Stimulated activated naive CD8-positive, alpha-beta T cell treated with anti-CD3 and anti-CD28 coated beads, Interleukin-15, Interleukin-2, amounts not matched to agents 100 ng/mL and 50 ng/mL, for 24 hours (primary cell): ENCODE measurements around the gene TAF6L.
A peak's percentile ranks its signal among the peaks of the same experiment; 100 is the strongest.
"Not testable (repeated sequence)": the region's sequence is repeated elsewhere in the genome, so short reads cannot be mapped to it uniquely, and the experiment has no call there.

Source experiments
- H3K27ac Mint-ChIP-seq: one replicate; pipeline ENCODE4 v1.8.0; 2021; ENCODE audit warnings: mild to moderate bottlenecking, mixed read lengths
- H3K27me3 Mint-ChIP-seq: one replicate; pipeline ENCODE4 v1.8.0; 2021; ENCODE audit warnings: mixed read lengths
- H3K36me3 Mint-ChIP-seq: one replicate; pipeline ENCODE4 v1.8.0; 2021; ENCODE audit warnings: low read depth, mixed read lengths
- H3K4me1 Mint-ChIP-seq: one replicate; pipeline ENCODE4 v1.8.0; 2021; ENCODE audit warnings: low read depth, mixed read lengths
- H3K4me3 Mint-ChIP-seq: one replicate; pipeline ENCODE4 v1.8.0; 2021; ENCODE audit warnings: mild to moderate bottlenecking, mixed read lengths
- H3K9me3 Mint-ChIP-seq: one replicate; pipeline ENCODE4 v1.8.0; 2021; ENCODE audit warnings: mixed read lengths

Gene TAF6L, protein sequence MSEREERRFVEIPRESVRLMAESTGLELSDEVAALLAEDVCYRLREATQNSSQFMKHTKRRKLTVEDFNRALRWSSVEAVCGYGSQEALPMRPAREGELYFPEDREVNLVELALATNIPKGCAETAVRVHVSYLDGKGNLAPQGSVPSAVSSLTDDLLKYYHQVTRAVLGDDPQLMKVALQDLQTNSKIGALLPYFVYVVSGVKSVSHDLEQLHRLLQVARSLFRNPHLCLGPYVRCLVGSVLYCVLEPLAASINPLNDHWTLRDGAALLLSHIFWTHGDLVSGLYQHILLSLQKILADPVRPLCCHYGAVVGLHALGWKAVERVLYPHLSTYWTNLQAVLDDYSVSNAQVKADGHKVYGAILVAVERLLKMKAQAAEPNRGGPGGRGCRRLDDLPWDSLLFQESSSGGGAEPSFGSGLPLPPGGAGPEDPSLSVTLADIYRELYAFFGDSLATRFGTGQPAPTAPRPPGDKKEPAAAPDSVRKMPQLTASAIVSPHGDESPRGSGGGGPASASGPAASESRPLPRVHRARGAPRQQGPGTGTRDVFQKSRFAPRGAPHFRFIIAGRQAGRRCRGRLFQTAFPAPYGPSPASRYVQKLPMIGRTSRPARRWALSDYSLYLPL

DNA sequence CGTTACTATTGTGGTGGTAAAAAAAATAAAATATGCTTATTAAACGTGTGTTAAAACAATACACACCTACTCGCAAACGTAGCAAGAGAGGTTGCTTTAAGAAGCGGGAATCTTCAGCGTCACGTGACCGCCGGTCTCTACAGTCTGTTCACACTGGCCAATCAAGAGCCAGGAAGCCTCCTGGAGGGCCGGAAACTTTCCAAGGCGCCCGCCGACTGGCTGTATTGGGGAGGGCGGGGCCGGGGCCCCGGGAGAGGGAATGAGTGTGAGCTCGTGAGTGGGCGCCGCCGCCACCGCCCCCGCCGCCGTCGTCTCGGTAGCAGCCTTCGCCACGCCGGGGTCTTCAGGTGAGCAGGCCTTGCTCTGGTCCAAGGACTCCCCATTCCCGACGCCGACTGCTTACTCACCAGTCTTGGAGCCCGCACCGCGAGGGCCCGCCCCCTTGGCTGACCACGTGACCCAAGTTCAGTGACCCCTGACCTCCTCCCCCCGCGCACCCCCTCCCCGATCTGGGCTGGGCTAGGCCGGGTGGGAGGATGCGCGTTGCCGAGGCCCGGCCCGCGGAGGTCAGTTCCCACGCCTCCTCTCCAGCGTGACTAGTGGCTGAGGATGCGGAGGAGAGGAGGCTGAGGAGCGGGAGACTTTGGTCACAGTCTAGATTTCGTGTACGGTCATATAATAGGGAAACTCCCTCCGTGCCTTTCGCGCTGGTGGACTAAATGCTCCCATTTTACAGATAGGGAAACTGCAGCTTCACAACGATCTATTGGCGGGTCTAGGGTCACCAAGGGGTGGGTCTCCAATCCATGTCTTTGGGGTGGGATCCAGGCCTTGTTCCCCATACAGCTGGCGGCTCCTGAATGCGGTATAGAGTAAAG, at the start of gene TAF6L:
TAF6L (plus strand) TSS at position 253 of the 878 bp plus-strand sequence. CDS start 4,388 bp downstream, outside the sequence.
- Mint-ChIP-seq H3K27me3 (no peaks in the 10 kb centered on the region), H3K36me3 (peaks cover 13% of the 10 kb centered on the region), H3K4me3 (peak within 1 kb of the TSS; percentile 88), H3K9me3 (no peaks in the 10 kb centered on the region), H3K27ac (peak within 1 kb of the TSS; percentile 94), H3K4me1 (peaks cover 28% of the 10 kb centered on the region)

DNA sequence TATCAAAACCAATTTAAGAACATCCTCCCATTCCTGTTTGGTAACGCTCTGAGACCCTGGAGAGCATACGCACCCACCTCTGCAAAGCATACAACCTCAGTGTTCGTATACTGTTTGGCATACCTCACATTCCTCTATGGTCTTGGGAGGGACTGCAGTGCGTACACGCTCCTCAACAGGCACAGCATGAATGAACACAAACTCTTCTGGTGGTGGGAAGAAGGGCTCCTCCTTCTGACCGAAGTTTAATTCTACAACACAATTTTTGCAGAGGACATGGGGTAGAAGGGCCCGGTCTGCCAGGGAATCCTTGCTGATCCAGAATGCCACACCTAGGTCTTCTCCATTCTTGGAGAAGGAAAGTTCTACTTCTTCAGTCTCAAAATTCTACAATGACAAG, 49.2 kb upstream of the TAF6L start:
- H3K27ac Mint-ChIP-seq: peak overlapping the region; percentile 66
- peaks cover 53% of the 10 kb centered on the region for H3K4me1 Mint-ChIP-seq
- no peaks in the 10 kb centered on the region for H3K27me3 Mint-ChIP-seq
- no peaks in the 10 kb centered on the region for H3K9me3 Mint-ChIP-seq
- H3K4me3 Mint-ChIP-seq: no peak overlapping the region
- H3K36me3 Mint-ChIP-seq: peaks cover 83% of the 10 kb centered on the region

DNA sequence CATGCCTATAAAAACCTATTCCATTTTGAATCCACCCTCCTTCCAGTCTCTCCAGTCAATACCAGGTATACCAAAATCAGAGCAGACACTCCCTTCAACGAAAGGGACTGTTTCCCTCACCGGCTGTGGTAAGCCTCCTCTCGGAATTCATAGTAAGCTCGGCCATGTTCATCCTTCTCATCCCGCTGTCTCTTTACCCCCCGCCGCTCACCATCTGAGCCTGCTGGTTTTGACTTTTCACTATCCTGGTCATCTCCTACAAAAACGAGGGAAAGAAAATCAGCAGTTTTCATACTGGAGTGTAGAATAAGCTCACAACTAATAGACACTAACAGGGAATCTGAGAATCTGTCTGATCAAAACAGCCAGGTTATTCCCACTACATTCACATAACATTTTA, 47.0 kb upstream of the TAF6L start:
- Mint-ChIP-seq H3K27me3 (no peaks in the 10 kb centered on the region), H3K4me1 (peaks cover 62% of the 10 kb centered on the region), H3K4me3 (peak overlapping the region; percentile 95), H3K9me3 (no peaks in the 10 kb centered on the region), H3K27ac (peak overlapping the region; percentile 67), H3K36me3 (peaks cover 70% of the 10 kb centered on the region)

DNA sequence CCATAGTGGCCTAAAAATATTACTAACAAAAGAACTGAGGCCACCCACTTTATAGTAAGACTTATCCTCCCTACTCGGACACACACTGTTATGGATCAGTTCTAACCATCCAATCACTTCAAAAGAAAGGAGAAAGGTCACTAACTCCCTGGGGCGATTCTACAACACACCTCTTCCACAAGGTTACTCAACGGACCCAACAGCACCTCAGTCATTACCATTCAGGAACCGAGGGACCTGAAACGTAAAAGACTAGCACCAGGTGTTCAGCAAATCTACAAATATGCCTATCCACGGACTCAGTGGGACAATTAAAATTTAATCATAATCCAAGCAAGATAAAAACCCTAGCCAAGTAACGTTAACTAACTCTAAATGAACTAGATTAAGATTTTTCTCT, 45.5 kb upstream of the TAF6L start:
- H3K4me1 Mint-ChIP-seq: peaks cover 61% of the 10 kb centered on the region
- peaks cover 59% of the 10 kb centered on the region for H3K36me3 Mint-ChIP-seq
- peak overlapping the region; percentile 95 for H3K4me3 Mint-ChIP-seq
- peak overlapping the region; percentile 99 for H3K27ac Mint-ChIP-seq
- no peaks in the 10 kb centered on the region for H3K9me3 Mint-ChIP-seq
- H3K27me3 Mint-ChIP-seq: no peaks in the 10 kb centered on the region

DNA sequence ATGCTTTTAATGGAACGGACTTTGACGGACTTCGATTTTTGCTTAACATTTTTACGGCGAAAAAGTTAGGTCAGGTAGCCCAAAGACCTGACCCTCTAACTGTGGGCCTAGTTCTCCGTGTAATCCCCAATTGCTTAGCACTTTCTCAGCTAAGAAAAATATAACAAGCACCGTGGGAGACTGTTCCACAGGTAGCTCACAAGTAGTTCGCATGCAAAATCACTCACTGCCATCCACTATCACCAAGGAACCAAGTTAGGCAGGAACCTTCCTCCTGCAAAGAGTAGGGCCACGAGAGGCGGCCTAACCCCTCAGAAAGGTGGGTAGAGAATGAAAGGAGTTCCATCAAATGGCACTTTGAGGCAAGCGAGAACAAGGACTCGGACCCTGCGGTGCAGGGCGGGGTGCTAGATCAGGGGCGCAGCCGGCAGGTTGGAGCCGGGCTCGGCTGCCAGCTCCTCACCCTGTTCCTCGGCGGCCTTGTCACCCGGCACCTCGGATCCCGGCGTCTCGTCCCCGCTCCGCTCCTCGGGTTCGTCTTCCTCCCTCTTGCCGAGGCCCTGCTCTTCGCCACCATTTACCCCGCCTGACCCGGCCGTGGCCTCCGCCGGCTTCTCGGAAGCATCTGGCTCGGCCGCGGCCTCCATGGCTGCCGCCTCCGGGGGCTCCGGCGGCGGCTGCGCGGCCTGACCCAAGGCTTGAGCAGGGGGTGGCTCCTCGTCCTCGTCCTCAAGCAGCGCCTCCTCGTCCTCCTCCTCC, 44.9 kb upstream of the TAF6L start:
- Mint-ChIP-seq H3K9me3 (no peaks in the 10 kb centered on the region), H3K27ac (peak overlapping the region; percentile 99), H3K36me3 (peaks cover 56% of the 10 kb centered on the region), H3K4me1 (peaks cover 66% of the 10 kb centered on the region), H3K27me3 (no peaks in the 10 kb centered on the region), H3K4me3 (peak overlapping the region; percentile 95)

DNA sequence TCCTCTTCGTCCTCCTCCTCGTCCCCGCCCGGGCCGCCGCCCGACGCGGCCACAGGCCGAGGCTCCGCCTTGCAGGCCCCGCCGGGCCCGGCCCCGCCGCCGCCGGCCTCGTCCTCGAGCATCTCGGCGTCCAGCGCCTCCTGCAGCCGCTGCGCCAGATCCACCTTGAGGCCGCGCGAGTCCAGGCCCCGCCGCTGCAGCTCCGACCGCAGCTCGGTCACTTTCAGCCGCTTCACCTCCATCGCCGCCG, 44.4 kb upstream of the TAF6L start:
- peak overlapping the region; percentile 99 for H3K27ac Mint-ChIP-seq
- peaks cover 69% of the 10 kb centered on the region for H3K4me1 Mint-ChIP-seq
- H3K36me3 Mint-ChIP-seq: peaks cover 51% of the 10 kb centered on the region

DNA sequence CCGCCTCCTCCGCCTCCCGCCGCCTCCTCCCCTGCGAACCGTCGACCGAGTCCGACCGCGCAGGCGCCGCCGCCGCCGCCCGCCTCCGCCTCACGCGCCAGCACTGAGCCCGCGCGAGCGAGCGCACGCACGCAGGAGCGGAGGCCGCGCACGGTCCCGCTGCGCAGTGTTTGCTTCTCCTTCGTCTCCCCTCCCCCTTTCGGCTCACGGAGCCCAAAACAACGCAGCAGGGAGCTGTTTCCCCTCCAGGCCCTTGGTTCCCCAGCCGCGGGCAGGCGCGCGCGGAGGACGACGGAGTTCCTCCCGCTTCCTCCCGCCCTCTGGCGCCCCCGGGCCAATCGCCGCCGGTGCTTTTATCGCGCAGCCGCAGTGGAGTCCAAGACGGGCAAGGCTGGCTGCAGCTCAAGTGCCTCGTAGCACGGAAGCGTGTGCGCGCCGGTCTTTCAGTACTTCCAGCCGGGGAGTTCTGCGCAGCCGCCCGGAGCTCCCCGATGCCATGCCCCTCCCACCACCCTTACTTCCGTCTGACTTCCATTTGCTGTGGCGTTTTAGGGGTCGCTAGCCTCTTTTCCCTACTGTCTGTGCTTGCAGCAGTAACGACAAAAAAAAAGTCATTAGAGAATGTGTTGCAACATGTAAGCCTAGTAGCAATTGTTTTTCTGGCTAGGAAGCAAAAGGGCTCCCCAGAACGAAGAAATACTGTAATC, 43.9 kb upstream of the TAF6L start, which contains the start of gene HNRNPUL2:
HNRNPUL2 (minus strand) TSS at position 293 of the 707 bp plus-strand sequence. CDS start 301 bp downstream, outside the sequence.
- Mint-ChIP-seq H3K27ac (peak within 1 kb of the TSS; percentile 99), H3K4me3 (peak within 1 kb of the TSS; percentile 95), H3K27me3 (no peaks in the 10 kb centered on the region), H3K9me3 (no peaks in the 10 kb centered on the region), H3K4me1 (peaks cover 65% of the 10 kb centered on the region), H3K36me3 (peaks cover 46% of the 10 kb centered on the region)

More for the DNA sequence above, 44.4 kb upstream of the TAF6L start:
- peak overlapping the region; percentile 95 for H3K4me3 Mint-ChIP-seq
- no peaks in the 10 kb centered on the region for H3K27me3 Mint-ChIP-seq
- no peaks in the 10 kb centered on the region for H3K9me3 Mint-ChIP-seq

DNA sequence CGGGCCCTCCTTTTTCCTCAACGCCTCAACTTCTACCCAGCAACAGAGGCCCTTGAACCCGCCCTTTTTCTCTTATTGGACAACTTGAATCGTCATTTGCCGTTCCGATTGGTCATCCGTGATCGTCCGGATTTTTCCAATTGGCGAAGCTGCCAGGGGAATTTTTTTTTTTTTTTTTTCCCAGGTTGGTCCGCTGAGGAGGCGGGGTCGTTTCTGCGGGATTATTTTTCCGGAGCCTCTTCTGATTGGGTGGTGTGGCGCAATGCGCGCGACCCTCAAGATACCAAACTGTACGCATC, 43.4 kb upstream of the TAF6L start:
- H3K4me1 Mint-ChIP-seq: peaks cover 62% of the 10 kb centered on the region

DNA sequence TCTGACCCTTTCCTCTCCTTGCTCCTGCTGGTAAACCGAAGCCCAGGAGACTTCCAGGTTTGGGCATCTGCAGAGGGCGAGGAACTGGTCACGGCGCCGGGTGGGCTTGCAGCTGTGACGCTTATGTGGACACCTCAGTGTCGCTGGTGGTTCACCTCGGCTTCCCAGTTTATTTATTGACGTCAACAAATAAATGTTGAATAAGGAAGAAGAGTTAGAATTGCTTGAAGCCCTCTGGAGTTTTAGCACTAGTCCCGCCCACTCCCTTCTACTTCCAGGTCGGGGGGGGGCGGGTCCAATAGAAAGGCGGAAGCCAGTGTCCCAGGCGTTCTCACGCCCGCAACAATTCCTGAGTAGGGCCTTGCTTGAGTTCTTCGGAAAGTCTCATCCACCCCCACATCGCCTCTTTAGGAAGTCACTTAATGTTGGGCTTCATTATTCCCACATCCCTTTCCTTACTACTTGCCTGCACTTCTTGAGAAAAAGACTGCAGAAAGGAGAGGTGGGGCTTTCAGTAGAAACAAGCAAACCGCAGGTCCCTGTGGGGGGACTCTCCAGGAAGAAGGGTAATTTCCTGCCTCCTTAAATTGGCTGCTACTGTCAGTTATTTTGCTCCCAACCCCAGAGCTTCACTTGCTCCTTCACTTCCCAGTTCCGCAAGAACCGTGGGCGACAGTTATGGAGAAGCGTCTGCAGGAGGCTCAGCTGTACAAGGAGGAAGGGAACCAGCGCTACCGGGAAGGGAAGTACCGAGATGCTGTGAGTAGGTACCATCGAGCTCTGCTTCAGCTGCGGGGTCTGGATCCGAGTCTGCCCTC, 42.8 kb upstream of the TAF6L start, which contains the start of gene TTC9C:
TTC9C (plus strand) TSS at position 316 of the 818 bp plus-strand sequence; CDS start at position 679, 363 bp downstream.
- H3K4me1 Mint-ChIP-seq: peaks cover 63% of the 10 kb centered on the region
- H3K9me3 Mint-ChIP-seq: no peaks in the 10 kb centered on the region
- H3K36me3 Mint-ChIP-seq: peaks cover 41% of the 10 kb centered on the region
- H3K4me3 Mint-ChIP-seq: peak within 1 kb of the TSS; percentile 95
- H3K27ac Mint-ChIP-seq: peak within 1 kb of the TSS; percentile 99
- no peaks in the 10 kb centered on the region for H3K27me3 Mint-ChIP-seq

More for the DNA sequence above, 43.4 kb upstream of the TAF6L start:
- Mint-ChIP-seq H3K9me3 (no peaks in the 10 kb centered on the region), H3K27ac (peak overlapping the region; percentile 99), H3K36me3 (peaks cover 41% of the 10 kb centered on the region), H3K27me3 (no peaks in the 10 kb centered on the region), H3K4me3 (peak overlapping the region; percentile 95)

DNA sequence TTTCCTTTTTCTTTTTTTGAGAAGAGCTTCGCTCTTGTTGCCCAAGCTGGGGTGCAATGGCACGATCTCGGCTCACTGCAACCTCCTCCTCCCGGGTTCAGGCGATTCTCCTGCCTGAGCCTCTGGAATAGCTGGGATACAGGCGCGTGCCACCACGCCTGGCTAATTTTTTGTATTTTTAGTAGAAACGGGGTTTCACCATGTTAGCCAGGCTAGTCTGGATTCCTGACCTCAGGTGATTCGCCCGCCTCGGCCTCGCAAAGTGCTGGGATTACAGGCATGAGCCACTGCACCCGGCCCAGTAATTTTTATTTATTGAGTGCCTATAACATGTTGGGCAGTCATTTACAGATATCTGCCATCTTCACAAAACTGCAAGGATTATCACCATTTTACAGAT, 41.1 kb upstream of the TAF6L start:
- not testable (repeated sequence) for H3K9me3 Mint-ChIP-seq, H3K27me3 Mint-ChIP-seq, H3K27ac Mint-ChIP-seq
- H3K4me3 Mint-ChIP-seq: peak overlapping the region; percentile 95
- peaks cover 30% of the 10 kb centered on the region for H3K36me3 Mint-ChIP-seq
- peaks cover 46% of the 10 kb centered on the region for H3K4me1 Mint-ChIP-seq

DNA sequence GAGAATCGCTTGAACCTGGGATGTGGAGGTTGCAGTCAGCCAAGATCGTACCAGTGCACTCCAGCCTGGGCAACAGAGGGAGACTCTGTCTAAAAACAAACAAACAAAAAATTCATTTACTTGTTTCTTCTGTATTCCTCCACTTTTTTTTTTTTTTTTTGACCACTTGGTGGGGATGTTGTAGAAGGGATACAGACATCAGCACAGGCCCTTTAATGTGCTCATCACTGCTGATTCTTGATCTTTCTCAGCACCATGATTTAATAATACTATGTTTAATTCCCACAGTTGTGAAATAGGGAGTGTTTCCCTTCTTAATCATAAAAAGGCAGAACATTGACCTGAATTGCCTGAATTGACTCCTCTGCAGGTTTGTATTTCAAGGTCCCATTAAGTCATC, 38.4 kb upstream of the TAF6L start:
- peaks cover 28% of the 10 kb centered on the region for H3K4me1 Mint-ChIP-seq
- no peak overlapping the region for H3K27ac Mint-ChIP-seq
- peaks cover 33% of the 10 kb centered on the region for H3K36me3 Mint-ChIP-seq
- H3K4me3 Mint-ChIP-seq: no peak overlapping the region
- no peaks in the 10 kb centered on the region for H3K27me3 Mint-ChIP-seq
- no peaks in the 10 kb centered on the region for H3K9me3 Mint-ChIP-seq

DNA sequence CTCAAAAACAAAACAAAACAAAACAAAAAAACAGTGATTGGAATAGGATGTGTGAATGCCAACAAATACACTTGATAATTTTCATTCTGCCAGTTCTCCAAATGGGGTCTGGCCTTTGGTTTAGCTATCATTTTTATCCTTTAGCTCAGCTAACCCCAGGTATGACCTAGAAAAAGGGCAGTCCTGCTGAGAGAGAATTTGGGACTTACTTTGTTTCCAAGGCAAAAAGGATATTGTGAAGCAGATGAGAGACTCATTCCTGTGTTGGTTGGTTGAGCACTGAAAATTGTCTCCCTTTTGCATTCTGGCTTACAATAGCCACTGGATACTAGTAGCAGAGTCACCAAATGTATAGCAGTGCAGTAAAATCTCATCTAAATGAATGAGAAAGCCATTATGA, 34.0 kb upstream of the TAF6L start:
- Mint-ChIP-seq H3K27me3 (no peaks in the 10 kb centered on the region), H3K27ac (no peak overlapping the region), H3K9me3 (no peaks in the 10 kb centered on the region), H3K4me1 (peaks cover 7% of the 10 kb centered on the region), H3K4me3 (no peak overlapping the region), H3K36me3 (peaks cover 41% of the 10 kb centered on the region)

DNA sequence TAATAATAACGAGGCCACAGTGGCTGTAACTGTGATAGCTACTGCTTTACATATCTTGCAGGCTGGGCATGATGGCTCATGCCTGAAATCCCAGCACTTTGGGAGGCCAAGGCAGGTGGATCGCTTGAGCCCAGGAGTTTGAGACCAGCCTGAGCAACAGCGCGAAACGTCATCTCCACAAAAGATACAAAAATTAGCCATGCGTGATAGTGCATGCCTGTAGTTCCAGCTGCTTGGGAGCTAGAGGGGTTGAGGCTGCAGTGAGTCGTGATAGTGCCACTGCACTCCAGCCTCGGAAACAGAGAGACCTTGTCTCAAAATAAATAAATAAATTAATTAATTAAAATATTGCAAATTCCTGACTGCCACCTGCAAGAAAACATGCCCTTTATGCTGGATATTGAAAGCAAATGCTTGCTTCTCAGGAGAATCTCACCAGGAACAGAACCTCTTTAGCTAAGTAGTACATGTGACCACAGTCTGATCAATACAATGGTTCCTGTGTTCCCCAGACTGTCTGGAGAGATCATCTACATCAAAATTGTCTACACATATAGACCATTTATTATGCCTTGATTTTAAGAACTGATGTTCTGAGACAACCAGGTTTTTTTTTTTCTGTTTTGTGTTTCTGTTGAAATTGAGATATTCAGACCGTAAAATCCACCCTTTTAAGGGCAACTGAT, 23.6 kb upstream of the TAF6L start:
- H3K4me1 Mint-ChIP-seq: peaks cover 16% of the 10 kb centered on the region
- H3K4me3 Mint-ChIP-seq: no peak overlapping the region
- no peak overlapping the region for H3K27ac Mint-ChIP-seq
- no peaks in the 10 kb centered on the region for H3K27me3 Mint-ChIP-seq
- peaks cover 5% of the 10 kb centered on the region for H3K36me3 Mint-ChIP-seq
- H3K9me3 Mint-ChIP-seq: no peaks in the 10 kb centered on the region
